Measurements from ENCODE around the gene VANGL2.

VANGL2 gene

GRCh38 chr1:160398823-160399222 lies 1.5 kb upstream of the VANGL2 start:
- DNase-seq (ENCODE audit: low read depth) = no peak
- no peak for TF ChIP-seq CTCF (IDR thresholded peaks at IDR 0.05; ENCODE audit: low read length, missing control alignments)
- H3K4me3 ChIP-seq (replicated peaks; ENCODE audit: low read depth, low read length) = no peak overlapping the region

GRCh38 chr1:160399544-160400222 lies 681 bp upstream of the VANGL2 start:
- no peak for TF ChIP-seq CTCF (IDR thresholded peaks at IDR 0.05; ENCODE audit: low read length, missing control alignments)
- no peak for DNase-seq (ENCODE audit: low read depth)
- H3K4me3 ChIP-seq (replicated peaks; ENCODE audit: low read depth, low read length) = peak overlapping the region; percentile 75

- no peak for DNase-seq (ENCODE audit: low read depth)
Observed at GRCh38 chr1:160400646-160401486, 502 bp downstream of the VANGL2 start.

GRCh38 chr1:160401487-160401805 lies 1.1 kb downstream of the VANGL2 start:
- peak overlapping the region; percentile 75 for H3K4me3 ChIP-seq (replicated peaks; ENCODE audit: low read depth, low read length)
- DNase-seq (ENCODE audit: low read depth) = no peak
- TF ChIP-seq CTCF (IDR thresholded peaks at IDR 0.05; ENCODE audit: low read length, missing control alignments) = no peak

More at GRCh38 chr1:160400646-160401486, 502 bp downstream of the VANGL2 start:
- H3K4me3 ChIP-seq (replicated peaks; ENCODE audit: low read depth, low read length) = peak overlapping the region; percentile 75
- no peak for TF ChIP-seq CTCF (IDR thresholded peaks at IDR 0.05; ENCODE audit: low read length, missing control alignments)

GRCh38 chr1:160402001-160402795 lies 1.8 kb downstream of the VANGL2 start:
- peak; percentile 40 for DNase-seq (ENCODE audit: low read depth)
- H3K4me3 ChIP-seq (replicated peaks; ENCODE audit: low read depth, low read length) = peak overlapping the region; percentile 75
- no peak for TF ChIP-seq CTCF (IDR thresholded peaks at IDR 0.05; ENCODE audit: low read length, missing control alignments)

GRCh38 chr1:160403244-160403643 lies 2.9 kb downstream of the VANGL2 start:
- peak overlapping the region; percentile 75 for H3K4me3 ChIP-seq (replicated peaks; ENCODE audit: low read depth, low read length)
- no peak for TF ChIP-seq CTCF (IDR thresholded peaks at IDR 0.05; ENCODE audit: low read length, missing control alignments)
- peak; percentile 71 for DNase-seq (ENCODE audit: low read depth)
